Dendritic cell treated with granulocyte-macrophage colony-stimulating factor and Interleukin-4, amounts not matched to agents 40 ng/mL and 50 ng/mL, for 4 days (primary cell): ENCODE data around the gene MAP1LC3A.

Experiments
- H3K27ac Mint-ChIP-seq: one replicate; pipeline ENCODE4 v1.8.0; 2022; ENCODE audit warnings: mild to moderate bottlenecking, mixed read lengths
- H3K27me3 Mint-ChIP-seq: one replicate; pipeline ENCODE4 v1.8.0; 2022; ENCODE audit warnings: mild to moderate bottlenecking, mixed read lengths
- H3K36me3 Mint-ChIP-seq: one replicate; pipeline ENCODE4 v1.8.0; 2022; ENCODE audit warnings: low read depth, mixed read lengths
- H3K4me1 Mint-ChIP-seq: one replicate; pipeline ENCODE4 v1.8.0; 2022; ENCODE audit warnings: low read depth, mixed read lengths
- H3K4me3 Mint-ChIP-seq: one replicate; pipeline ENCODE4 v1.8.0; 2022; ENCODE audit warnings: mild to moderate bottlenecking, moderate library complexity, mixed read lengths
- H3K9me3 Mint-ChIP-seq: one replicate; pipeline ENCODE4 v1.8.0; 2022; ENCODE audit warnings: mixed read lengths
- intact Hi-C: fragments of 100-400 bp; cut with micrococcal nuclease; formaldehyde crosslinking; loops from one replicate; pipeline ENCODE4 v1.15.0; 2022

MAP1LC3A gene

DNA sequence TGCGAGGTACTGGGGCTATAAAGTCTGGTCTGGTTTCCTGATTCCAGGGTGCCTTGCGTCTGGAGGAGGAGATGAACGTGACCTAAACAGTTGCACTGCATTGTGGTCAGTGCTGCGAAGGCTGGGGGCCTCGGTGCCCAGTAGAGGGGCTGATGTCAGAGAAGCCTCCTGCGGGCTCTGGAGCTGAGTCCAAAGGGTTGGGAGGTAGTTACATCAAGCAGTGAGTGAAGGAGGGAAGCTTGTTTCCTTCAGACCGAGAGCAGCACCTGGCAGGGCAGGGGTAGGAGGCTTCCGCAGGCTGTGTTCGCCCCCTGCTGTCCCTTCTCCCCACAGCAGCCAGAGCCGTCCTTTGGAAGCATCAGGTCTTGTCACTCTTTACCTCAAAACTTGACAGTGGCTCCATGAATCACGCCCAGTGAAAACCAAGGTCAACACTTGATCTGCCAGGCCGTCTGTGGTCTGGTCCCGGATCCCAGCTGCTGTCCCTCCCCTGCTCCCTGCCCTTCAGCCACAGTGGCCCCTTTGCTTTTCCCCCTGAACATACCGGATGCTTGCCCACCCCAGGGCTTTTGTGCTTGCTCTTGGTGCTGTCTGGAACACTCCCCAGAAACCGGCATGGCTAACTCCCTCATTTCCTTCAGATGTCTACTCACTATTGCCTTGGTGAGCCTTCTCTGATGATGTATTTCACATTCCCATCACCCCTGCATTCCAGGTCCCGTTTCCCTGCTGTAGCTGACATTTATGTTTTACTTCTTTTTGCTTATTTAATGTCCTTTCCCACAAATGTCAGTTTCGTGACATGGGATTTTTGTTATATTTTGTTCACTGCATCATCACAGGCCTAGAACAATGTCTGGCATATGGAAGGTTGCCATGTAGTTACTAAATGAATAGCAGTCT is 35.3 kb upstream of the MAP1LC3A start:
- no peak overlapping the region for H3K27ac Mint-ChIP-seq
- intact Hi-C loops: loop anchor here (10.0 kb wide), 1 partner anchor 328 kb away; no protein-coding TSS in a partner anchor
- H3K9me3 Mint-ChIP-seq: no peaks in the 10 kb centered on the region
- peaks cover 39% of the 10 kb centered on the region for H3K4me1 Mint-ChIP-seq
- no peak overlapping the region for H3K4me3 Mint-ChIP-seq
- H3K36me3 Mint-ChIP-seq: peaks cover 85% of the 10 kb centered on the region
- no peaks in the 10 kb centered on the region for H3K27me3 Mint-ChIP-seq

GRCh38 chr20:34524426-34524825 is 34.1 kb upstream of the MAP1LC3A start:
- Mint-ChIP-seq H3K4me1 (peaks cover 34% of the 10 kb centered on the region), H3K27me3 (no peaks in the 10 kb centered on the region), H3K9me3 (no peaks in the 10 kb centered on the region), H3K36me3 (peaks cover 87% of the 10 kb centered on the region), H3K4me3 (no peak overlapping the region), H3K27ac (no peak overlapping the region)
- intact Hi-C loops: loop anchor here (10.0 kb wide), 1 partner anchor 330 kb away; no protein-coding TSS in a partner anchor

- H3K27ac Mint-ChIP-seq: no peak overlapping the region
- no peaks in the 10 kb centered on the region for H3K27me3 Mint-ChIP-seq
- no peak overlapping the region for H3K4me3 Mint-ChIP-seq
- peaks cover 87% of the 10 kb centered on the region for H3K36me3 Mint-ChIP-seq
- H3K4me1 Mint-ChIP-seq: peaks cover 34% of the 10 kb centered on the region
- H3K9me3 Mint-ChIP-seq: no peaks in the 10 kb centered on the region
- intact Hi-C loops: loop anchor here (10.0 kb wide), 1 partner anchor 331 kb away; no protein-coding TSS in a partner anchor
Observed at GRCh38 chr20:34525342-34525708, 33.2 kb upstream of the MAP1LC3A start.

GRCh38 chr20:34525709-34526416 is 32.7 kb upstream of the MAP1LC3A start:
- Mint-ChIP-seq H3K4me1 (peaks cover 34% of the 10 kb centered on the region), H3K27me3 (no peaks in the 10 kb centered on the region), H3K4me3 (no peak overlapping the region), H3K9me3 (no peaks in the 10 kb centered on the region), H3K27ac (no peak overlapping the region), H3K36me3 (peaks cover 91% of the 10 kb centered on the region)
- intact Hi-C loops: loop anchor here (10.0 kb wide), 1 partner anchor 331 kb away; no protein-coding TSS in a partner anchor

DNA sequence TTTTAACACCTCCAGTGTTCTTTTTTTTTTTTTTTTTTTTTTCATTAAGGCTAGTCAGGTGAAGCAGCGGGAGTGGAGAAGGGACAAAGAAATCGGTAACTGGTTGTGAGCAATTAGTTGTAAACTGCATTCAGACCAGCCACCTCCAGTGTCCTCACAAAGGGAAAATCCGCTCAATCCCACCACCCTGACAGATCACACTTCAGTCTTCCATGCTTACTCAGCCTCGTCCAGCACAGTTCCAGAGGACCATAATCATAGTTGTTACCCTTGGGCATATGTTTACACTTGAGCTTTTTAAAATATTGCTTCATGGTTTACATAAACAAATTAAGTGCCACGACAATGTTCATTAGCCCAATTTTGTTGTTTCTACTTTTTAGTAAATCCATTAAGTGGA is 32.1 kb upstream of the MAP1LC3A start:
- intact Hi-C loops: loop anchor here (10.0 kb wide), 1 partner anchor 332 kb away; no protein-coding TSS in a partner anchor
- Mint-ChIP-seq H3K9me3 (no peaks in the 10 kb centered on the region), H3K27me3 (no peaks in the 10 kb centered on the region), H3K4me3 (no peak overlapping the region), H3K27ac (no peak overlapping the region), H3K36me3 (peaks cover 96% of the 10 kb centered on the region), H3K4me1 (peaks cover 33% of the 10 kb centered on the region)

- Mint-ChIP-seq H3K27ac (no peak overlapping the region), H3K4me1 (peaks cover 28% of the 10 kb centered on the region), H3K27me3 (no peaks in the 10 kb centered on the region), H3K9me3 (no peaks in the 10 kb centered on the region), H3K36me3 (peaks cover 96% of the 10 kb centered on the region), H3K4me3 (no peak overlapping the region)
- intact Hi-C loops: loop anchor here (10.0 kb wide), 1 partner anchor 332 kb away; no protein-coding TSS in a partner anchor
Observed at GRCh38 chr20:34527016-34527415, 31.5 kb upstream of the MAP1LC3A start.

DNA sequence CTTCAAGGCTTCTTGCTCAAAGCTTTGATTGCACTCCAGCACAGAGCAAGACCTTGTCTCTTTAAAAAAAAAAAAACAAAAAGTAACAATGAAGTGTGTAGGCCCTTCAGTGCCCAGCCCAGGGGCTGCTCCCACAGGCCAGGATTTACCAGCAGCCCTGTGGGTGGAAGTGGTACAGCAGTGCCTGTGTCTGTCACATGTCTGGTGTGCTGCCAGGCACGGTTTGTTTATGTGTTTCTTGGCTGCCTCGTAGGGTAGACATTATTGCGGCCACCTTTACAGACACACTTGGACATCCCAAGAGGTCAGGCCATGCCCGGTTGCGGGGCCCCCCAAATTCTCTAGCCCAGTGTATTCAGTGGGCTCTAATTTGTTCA is 29.6 kb upstream of the MAP1LC3A start:
- Mint-ChIP-seq H3K4me1 (peaks cover 12% of the 10 kb centered on the region), H3K4me3 (no peak overlapping the region), H3K36me3 (peaks cover 95% of the 10 kb centered on the region), H3K27ac (no peak overlapping the region), H3K9me3 (no peaks in the 10 kb centered on the region), H3K27me3 (no peaks in the 10 kb centered on the region)
- intact Hi-C loops: loop anchor here (10.0 kb wide), 1 partner anchor 334 kb away; no protein-coding TSS in a partner anchor

GRCh38 chr20:34529742-34530141 is 28.8 kb upstream of the MAP1LC3A start:
- intact Hi-C loops: loop anchor here (10.0 kb wide), 1 partner anchor 335 kb away; no protein-coding TSS in a partner anchor
- H3K27me3 Mint-ChIP-seq: no peaks in the 10 kb centered on the region
- peaks cover 96% of the 10 kb centered on the region for H3K36me3 Mint-ChIP-seq
- no peak overlapping the region for H3K27ac Mint-ChIP-seq
- H3K4me1 Mint-ChIP-seq: peaks cover 12% of the 10 kb centered on the region
- no peaks in the 10 kb centered on the region for H3K9me3 Mint-ChIP-seq
- H3K4me3 Mint-ChIP-seq: no peak overlapping the region

- Mint-ChIP-seq H3K27me3 (no peaks in the 10 kb centered on the region), H3K4me3 (no peak overlapping the region), H3K27ac (no peak overlapping the region), H3K9me3 (no peaks in the 10 kb centered on the region), H3K36me3 (peaks cover 96% of the 10 kb centered on the region), H3K4me1 (peaks cover 9% of the 10 kb centered on the region)
- intact Hi-C loops: no loop called here
Observed at GRCh38 chr20:34530342-34530741, 28.2 kb upstream of the MAP1LC3A start.

DNA sequence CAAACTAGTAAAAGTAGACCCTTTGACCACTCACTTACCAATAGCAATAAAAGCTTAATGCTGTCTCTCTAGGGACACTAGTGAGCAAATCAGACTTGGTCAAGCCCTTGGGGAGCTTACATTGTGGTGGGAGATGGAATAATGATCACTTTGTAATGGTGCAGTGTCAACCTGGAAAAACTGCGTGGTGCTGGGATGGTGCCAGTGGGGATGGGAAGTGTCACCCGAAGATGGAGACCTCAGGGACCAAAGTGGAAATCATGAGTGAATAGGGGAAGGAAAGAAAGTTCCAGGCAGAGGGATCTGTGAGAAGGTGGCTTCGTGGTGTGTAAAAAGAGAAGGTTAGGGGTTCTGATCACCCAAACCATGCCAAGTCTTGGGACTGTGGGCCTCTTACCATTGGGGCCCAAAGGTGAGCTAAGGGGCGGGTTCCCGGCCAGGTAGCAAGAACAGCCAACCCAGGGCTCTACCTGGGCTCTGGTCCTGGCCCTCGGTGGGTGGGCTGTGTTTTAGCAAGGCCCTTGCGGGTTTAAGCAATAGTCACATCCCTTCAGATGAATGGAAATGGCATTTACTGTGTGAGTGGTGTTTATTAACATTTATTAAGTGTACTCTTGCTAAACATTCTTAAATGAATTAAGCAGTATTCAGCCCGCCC is 26.8 kb upstream of the MAP1LC3A start:
- H3K9me3 Mint-ChIP-seq: no peaks in the 10 kb centered on the region
- H3K27me3 Mint-ChIP-seq: no peaks in the 10 kb centered on the region
- intact Hi-C loops: no loop called here
- H3K36me3 Mint-ChIP-seq: peaks cover 96% of the 10 kb centered on the region
- no peak overlapping the region for H3K27ac Mint-ChIP-seq
- H3K4me1 Mint-ChIP-seq: no peaks in the 10 kb centered on the region
- H3K4me3 Mint-ChIP-seq: no peak overlapping the region

DNA sequence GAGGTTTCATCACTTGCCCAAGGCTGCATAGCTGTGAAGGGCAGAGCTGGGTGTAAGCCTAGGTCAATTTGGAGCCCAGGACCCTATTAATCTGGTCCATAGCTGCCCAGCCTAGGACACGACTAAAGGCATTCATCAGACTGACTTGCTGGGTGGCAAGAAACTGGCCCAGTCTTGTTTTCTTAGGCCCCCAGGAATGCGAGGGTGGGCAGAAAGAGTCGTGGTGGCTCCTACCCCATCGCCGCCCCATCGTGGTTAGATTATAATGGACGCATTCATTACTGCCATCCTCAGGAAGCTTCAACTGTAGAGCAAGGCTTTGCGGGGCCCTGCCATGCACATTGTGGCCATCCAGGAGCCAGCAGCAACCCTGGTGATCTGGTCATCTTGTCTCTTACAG is 26.2 kb upstream of the MAP1LC3A start:
- Mint-ChIP-seq H3K9me3 (no peaks in the 10 kb centered on the region), H3K27ac (no peak overlapping the region), H3K36me3 (peaks cover 96% of the 10 kb centered on the region), H3K4me1 (no peaks in the 10 kb centered on the region), H3K27me3 (no peaks in the 10 kb centered on the region), H3K4me3 (no peak overlapping the region)
- intact Hi-C loops: no loop called here

DNA sequence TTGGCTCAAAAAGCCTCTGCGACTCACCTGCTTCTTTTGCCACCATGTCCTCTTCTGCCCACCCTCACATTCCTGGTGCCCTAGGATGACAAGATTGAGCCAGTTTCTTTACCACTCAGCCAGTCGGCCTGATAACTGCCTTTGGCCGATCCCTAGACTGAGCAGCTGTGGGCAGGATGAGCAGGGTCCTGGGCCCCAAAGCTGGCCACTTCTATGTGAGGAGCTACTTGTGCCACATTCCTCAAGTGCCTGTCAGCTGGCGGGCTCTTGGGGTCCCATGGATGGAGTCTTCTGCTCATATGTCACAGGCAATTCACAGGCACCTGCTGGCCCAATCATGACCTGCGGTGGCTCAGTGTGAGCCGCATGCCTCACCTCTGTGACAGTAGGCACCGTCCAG is 25.8 kb upstream of the MAP1LC3A start:
- H3K27ac Mint-ChIP-seq: no peak overlapping the region
- H3K36me3 Mint-ChIP-seq: peaks cover 96% of the 10 kb centered on the region
- H3K4me3 Mint-ChIP-seq: no peak overlapping the region
- intact Hi-C loops: no loop called here
- H3K27me3 Mint-ChIP-seq: no peaks in the 10 kb centered on the region
- no peaks in the 10 kb centered on the region for H3K9me3 Mint-ChIP-seq
- no peaks in the 10 kb centered on the region for H3K4me1 Mint-ChIP-seq

GRCh38 chr20:34534391-34535165 is 23.9 kb upstream of the MAP1LC3A start:
- no peaks in the 10 kb centered on the region for H3K27me3 Mint-ChIP-seq
- H3K27ac Mint-ChIP-seq: no peak overlapping the region
- intact Hi-C loops: loop anchor here (5.0 kb wide), 1 partner anchor 233 kb away; no protein-coding TSS in a partner anchor
- H3K36me3 Mint-ChIP-seq: peaks cover 93% of the 10 kb centered on the region
- no peaks in the 10 kb centered on the region for H3K9me3 Mint-ChIP-seq
- H3K4me3 Mint-ChIP-seq: no peak overlapping the region
- no peaks in the 10 kb centered on the region for H3K4me1 Mint-ChIP-seq
